ENCODE data around the gene ACAP1.
"Not testable (repeated sequence)": the region's sequence is repeated elsewhere in the genome, so short reads cannot be mapped to it uniquely, and the experiment has no call there.

The ACAP1 gene

GRCh38 chr17:7367918-7368598, 31.7 kb downstream of the ACAP1 start:
- DNase-seq (ENCODE audit: low spot score) = no peak
- in situ Hi-C loops (cut with MboI; ENCODE audit: low sequenced_read_pairs, unreplicated experiment) = no loop called here
- no peak for TF ChIP-seq CTCF (IDR thresholded peaks at IDR 0.05; ENCODE audit: borderline replicate concordance, control extremely low read depth, extremely low read depth, insufficient read depth, missing control alignments)

- in situ Hi-C loops (cut with MboI; ENCODE audit: low sequenced_read_pairs, unreplicated experiment); DNase-seq (ENCODE audit: low spot score): not testable (repeated sequence)
These were observed 32.3 kb downstream of the ACAP1 start for GRCh38 chr17:7368599-7368994.

DNA sequence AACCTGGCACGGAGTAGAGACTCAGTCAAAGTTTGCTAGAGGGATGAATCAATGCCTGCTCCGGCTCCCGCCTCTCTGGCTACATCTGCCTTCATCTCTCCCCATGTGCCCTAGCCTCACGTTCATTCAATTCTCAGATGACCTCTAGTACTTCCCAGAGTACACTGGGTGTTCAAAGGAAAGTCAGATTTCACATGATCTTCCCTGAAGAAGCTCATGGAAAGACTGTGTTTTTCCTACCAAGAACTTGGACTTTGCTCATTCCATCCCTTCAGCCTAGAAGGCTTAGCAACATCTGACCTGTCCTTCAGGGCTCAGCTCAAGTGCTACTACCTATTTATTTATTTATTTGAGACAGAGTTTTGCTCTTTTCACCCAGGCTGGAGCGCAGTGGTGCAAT, 33.5 kb downstream of the ACAP1 start:
- no peak for TF ChIP-seq CTCF (IDR thresholded peaks at IDR 0.05; ENCODE audit: borderline replicate concordance, control extremely low read depth, extremely low read depth, insufficient read depth, missing control alignments)
- in situ Hi-C loops (cut with MboI; ENCODE audit: low sequenced_read_pairs, unreplicated experiment) = no loop called here
- no peak for DNase-seq (ENCODE audit: low spot score)

- no peak for TF ChIP-seq CTCF (IDR thresholded peaks at IDR 0.05; ENCODE audit: borderline replicate concordance, control extremely low read depth, extremely low read depth, insufficient read depth, missing control alignments)
- DNase-seq (ENCODE audit: low spot score) = no peak
- in situ Hi-C loops (cut with MboI; ENCODE audit: low sequenced_read_pairs, unreplicated experiment) = no loop called here
These were observed 34.5 kb downstream of the ACAP1 start for GRCh38 chr17:7370853-7371252.

DNA sequence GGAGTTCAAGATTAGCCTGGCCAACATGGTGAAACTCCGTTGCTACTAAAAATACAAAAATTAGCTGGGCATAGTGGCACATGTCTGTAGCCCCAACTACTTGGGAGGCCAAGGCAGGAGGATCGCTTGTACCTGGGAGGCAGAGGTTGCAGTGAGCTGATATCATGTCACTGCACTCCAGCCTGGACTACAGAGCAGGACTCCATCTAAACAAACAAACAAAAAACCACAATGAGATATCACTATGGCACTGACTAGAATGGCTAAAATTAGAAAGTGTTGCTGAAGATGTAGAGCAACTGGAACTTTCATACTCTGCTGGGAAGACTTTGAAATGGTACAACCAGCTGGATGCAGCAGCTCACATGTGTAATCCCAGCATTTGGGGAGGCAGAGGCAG, 38.0 kb downstream of the ACAP1 start:
- in situ Hi-C loops (cut with MboI; ENCODE audit: low sequenced_read_pairs, unreplicated experiment) = no loop called here
- no peak for TF ChIP-seq CTCF (IDR thresholded peaks at IDR 0.05; ENCODE audit: borderline replicate concordance, control extremely low read depth, extremely low read depth, insufficient read depth, missing control alignments)
- DNase-seq (ENCODE audit: low spot score) = no peak

- in situ Hi-C loops (cut with MboI; ENCODE audit: low sequenced_read_pairs, unreplicated experiment) = no loop called here
- DNase-seq (ENCODE audit: low spot score) = no peak
- no peak for TF ChIP-seq CTCF (IDR thresholded peaks at IDR 0.05; ENCODE audit: borderline replicate concordance, control extremely low read depth, extremely low read depth, insufficient read depth, missing control alignments)
These were observed 42.8 kb downstream of the ACAP1 start for GRCh38 chr17:7379134-7379533.

DNA sequence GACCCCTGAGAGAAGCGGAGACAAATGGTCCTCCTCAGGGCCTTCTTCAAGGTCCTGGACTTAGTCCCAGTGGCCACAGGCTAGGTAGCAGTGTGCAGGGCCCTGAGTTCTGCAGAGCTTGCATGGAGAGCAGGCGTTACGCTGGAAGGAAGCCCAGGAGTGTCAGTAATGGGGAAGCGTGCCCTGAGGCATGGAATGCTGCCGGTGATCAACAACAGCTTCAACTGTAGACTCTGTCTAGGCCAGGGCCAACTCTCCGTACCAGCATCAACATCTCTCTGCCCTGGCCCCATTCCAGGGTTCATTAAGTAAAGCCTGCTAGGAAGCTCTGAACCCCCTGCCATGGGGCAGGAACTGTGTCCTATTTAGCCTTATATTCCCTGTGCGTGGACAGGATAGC, 44.0 kb downstream of the ACAP1 start:
- no peak for DNase-seq (ENCODE audit: low spot score)
- no peak for TF ChIP-seq CTCF (IDR thresholded peaks at IDR 0.05; ENCODE audit: borderline replicate concordance, control extremely low read depth, extremely low read depth, insufficient read depth, missing control alignments)
- in situ Hi-C loops (cut with MboI; ENCODE audit: low sequenced_read_pairs, unreplicated experiment) = no loop called here
